HG03439 (cell line): ENCODE data around the gene PEF1.

Source experiments
- ATAC-seq: cut with Tn5 transposase; IDR thresholded peaks from one replicate; pipeline ENCODE4 v1.9.1; 2021; ENCODE audit warnings: mild to moderate bottlenecking, moderate library complexity; ENCODE audit not compliant: unreplicated experiment

Gene PEF1

DNA sequence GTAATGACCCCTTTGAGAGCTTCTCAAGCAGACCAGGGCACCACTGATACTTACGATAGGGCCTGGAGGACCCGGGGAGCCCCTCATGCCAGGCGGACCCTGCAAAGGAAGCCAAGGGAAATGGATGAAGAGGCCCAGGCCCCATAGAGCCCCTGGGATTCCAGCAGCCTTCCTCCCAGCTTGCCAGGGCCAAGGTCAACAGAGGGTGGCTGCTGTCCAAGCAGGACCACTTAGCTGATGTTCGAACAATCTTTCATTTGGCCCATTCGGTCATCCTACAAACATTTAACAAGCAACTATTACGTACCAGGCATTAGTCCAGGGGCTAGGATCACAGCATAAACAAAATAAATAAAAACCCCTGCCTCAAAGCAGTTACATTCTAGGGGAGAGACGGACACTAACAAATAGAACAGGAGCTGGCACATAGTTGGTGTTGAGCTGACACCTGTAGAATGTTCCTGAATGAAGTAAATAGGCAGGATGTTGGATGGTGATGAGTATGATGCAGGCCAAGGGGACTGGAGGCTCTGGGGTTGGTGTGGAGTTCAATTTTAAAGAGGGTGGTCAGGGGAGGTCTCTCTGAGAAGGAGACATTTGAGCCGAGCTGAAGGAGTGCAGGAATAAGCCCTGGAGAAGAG, 27.0 kb upstream of the PEF1 start:
- ATAC-seq, result no peak

DNA sequence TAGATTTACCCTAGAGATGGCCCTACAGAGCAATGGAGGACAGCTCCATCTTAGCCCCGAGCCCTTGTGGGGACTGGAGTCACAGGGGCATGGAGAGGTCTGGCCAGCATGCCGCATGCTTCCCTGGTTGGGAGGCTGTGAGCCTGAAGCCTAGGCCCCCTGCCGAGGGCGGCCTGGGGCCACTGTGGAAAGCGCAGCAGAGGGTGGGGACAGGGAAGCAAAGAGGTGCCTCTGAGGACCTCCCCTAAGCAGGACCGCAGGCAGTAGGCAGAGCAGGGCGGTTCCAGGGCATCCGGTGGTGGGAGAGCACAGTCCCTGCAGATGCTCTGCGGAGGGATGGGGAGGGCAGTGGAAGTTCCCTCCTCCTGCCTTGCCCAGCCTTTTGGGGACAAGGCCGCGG, 26.5 kb upstream of the PEF1 start:
- no peak for ATAC-seq

DNA sequence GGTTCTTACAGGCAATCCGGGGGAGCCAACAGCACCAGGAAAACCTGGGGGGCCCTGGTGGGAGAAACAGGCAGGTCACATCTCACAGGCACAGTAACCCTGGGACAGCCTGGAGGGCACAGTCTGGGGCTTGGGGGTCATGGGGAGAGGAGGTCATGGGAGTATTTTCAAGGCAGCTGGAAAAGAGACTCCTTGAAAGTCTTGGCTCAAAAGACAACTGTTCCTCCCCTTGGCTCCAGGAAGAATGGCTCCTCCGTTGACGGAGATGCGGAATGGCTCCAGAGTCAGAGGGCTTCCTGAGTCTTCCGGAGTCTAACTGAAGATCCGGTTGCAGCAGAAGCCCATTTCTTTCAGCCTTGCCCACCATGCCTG, 25.9 kb upstream of the PEF1 start:
- no peak for ATAC-seq

DNA sequence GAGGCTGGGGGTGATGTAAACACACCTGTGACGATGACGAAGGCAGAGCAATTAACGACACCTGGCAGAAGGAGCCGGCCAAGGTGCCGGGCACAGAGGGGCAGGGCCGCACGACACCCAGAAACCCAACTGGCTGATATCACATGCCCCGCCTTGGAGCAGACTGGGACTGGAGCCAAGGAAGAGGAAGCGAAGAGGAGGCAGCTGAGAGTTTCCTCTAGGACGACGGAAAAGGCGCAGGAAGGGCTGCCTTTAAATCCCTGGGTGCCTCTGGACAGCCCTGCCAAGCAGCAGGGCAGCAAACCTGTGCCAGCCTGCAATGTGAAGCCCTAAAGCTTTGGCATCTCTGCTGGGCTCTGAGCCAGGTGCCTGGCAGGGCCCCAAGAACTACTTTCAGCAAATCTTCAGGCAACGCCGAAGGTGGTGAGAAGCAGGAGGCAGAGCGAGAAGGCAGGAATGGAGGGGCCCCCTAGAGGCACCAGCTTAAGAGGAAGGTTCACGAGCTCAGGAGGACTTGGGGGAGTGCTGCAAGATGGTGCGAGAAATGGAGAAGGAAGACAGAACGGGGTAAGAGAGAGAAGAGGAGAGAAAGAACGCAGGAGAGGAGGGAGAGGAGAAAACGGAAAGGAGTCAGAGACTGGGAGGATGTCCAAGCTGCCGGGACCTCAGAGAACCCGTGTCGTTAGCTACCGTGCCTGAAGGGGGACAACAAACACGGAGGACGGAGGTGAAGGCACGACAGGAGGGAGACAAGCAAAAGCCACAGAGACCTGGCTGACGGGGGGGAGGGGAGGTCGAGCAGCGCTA, 25.3 kb upstream of the PEF1 start:
- no peak for ATAC-seq

DNA sequence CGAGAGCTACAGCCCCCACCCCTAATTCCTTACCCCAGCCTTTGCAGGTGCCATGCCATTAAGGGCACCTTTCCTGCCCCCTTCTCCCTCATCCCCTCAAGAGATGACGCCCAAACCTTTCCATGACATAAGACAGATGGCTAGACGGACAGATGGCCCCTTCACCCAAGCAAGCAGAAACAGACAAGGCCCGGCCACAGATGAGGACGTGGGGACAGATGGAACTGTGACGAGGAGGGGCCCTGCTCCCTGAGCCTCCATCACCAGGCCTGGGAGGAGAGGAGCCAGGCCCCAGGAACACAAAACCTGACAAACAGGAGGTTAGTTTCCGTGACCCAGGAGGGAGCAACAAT, 24.7 kb upstream of the PEF1 start:
- ATAC-seq, result no peak

DNA sequence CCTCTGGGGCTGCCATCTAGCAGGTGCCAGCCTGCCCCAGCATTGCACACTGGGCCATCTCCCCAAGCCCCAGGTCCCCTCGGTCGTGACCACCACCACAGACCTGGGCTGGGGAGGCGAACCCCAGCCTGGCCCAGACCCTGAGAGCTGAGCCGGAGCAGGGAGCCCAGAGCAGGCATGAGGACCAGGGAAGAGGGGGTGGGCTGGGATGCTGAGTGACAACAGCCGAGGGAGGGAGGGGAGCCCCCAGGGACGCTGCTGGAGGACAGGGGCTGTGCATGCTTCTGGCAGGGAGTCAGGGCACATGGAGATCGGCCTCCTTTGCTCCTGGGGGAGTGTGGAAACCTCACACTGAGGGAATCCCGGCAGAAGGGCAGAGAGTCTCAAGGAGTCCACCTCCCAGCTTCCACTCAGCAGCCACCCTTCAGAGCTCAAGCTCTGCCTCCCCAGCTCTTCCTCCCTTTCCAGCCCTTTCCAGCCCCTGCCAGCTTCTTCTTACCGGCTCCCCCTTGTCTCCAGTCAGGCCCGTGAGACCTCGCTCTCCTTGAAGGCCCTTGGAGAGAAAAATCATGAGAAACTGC, 23.7 kb upstream of the PEF1 start:
- ATAC-seq, result no peak

DNA sequence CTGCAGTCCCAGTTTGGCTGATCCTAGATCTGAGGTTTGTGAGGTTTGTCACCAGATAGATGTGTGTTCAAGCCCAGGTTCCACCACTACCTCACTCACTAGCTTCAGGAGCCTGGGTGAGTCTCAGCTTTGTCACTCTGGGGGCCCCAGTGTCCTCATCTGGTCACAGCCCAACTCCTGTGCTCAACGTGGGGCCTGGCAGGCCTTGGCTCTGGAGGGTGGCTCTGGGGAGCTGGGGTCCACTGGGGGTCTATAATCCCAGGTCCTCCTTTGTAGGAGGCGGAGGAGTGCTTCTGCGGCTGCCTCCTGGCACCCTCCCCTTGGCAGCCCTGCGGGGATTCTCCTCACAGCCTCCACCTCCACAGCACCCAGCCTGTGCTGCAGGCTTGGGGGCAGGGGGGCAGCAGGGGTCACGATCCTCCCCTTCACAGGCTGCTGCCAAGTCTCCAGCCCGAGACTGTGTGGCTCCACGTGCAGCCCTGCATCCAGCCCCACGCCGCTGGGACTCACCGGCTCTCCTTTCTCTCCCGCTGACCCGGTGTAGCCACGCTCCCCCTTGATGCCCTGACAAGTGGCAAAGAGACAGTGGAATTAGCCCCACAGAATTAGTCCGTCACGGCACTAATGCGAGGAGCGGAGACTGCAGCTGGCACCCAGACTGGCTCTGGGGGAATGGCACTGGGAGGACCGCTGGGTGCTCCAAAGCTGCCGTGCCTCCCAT, 22.5 kb upstream of the PEF1 start:
- no peak for ATAC-seq

DNA sequence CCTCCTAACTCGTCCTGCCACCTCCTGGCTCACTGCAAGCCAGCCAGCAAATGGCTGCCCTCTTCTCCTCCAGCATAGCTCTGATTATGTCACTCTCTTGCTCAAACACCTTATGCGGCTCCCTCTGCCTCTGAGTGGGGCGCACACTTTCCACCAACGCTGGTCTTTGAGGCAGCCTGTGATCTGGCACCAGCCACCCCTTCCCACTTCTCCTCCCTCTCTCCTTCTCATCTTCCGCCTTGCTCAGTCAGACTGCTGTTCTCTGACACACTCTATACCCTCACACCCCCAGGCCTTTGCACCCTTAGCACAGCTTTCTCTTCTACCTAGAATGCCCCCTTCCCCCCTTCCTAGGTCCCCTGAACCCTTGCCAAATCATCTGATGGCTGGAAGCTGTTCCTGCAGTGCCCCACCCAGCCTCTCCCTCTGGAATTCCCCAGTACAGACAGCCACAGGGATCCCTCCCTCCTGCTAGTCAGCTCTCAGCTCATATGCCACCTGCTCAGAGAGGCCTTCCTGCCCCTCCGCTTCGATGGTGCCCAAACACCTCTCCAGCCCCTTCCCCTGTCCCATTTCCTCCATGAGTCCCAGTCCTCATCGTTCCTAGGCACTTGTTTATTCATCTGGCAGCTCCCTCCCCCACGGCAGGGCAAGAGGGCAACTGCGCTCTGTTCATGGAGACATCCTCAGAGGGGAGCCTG, 21.7 kb upstream of the PEF1 start:
- ATAC-seq, result no peak

DNA sequence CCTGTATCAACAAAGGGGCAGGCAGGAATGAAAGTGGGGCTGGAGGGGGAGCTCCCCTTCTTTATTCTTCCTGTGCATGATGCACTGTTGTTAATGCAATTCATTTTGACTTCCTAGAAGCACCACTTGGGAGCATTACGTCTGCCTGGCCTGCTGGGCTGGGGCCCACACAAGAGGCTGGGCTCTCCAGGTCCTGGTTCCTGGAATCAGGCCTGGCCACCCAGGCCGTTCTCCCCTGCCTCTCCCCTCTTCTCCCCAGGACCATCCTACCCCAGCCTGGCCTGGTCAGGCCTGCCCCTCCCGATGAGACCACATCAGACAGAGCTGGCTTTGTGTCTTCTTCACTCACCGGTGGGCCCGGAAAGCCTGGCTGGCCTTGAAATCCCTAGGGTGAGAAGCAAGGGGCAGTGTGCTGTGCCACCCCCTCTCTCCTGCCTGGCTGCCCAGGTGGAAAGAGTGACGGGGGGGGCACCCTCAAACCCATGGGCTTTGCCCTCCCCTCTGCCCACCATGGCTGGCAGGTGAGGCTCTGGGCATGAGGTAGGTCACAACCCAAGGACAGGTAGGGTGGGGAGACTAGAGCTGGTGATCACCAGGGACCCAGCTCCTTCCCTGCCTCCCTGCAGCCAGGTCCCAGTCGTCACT, 20.7 kb upstream of the PEF1 start:
- no peak for ATAC-seq

DNA sequence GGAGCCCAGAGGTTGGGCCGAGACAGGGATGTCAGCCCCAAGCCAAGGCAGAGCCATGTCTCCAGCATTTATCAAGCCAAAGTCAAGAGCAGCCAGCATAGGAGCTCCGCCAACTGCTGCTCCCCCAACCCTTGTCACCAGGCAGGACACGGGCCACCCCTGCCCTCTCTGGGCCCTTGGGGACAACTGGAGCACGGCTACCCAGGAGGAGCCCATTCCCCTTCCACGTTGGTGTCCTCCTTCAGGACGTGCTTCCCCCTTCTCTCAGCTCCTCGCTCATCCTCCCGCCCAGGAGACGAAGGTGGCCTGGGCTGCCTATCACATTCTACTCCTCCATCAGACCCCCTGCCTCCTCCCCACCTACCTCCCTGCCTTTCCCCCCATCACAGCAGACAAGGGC, 19.9 kb upstream of the PEF1 start:
- ATAC-seq, result no peak

DNA sequence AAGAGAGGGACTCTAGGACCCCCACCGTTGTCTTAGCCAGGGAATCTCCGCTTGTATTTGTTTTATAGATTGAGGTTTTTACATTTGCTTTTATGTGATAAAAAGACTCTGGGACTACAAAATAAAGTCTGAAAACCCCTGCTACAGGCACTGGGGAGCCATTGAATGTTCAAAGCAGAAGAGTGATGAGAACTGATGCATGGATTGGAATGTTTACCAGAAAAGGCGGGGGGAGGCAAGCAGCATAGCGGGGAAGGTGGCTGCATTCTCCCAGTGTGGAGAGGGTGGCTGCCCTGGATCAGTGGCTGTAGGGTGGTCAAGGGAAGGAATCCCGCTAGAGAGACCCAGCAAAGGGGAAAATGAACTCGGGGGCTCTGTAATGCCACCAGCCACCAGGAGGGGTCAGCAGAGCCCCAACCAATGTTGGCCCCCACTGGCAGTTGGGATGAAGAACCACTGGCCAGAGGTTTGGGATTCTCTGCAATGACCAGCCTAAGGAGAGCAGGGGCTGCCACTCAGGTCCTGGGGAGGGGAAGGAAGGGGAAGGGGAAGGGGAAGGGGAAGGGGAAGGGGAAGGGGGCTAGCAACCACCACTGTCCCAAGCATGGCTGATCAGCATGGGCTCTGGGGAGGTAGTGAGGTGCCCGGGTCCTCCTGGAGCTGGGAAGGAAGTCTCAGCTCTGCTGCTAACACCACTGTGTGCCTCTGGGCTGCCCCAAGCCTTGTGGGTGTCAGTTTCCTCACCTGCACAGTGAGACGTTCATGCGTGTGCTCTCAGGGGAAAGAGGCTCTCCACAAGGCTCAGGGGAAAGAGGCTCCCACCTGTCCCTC, 19.2 kb upstream of the PEF1 start:
- ATAC-seq, result no peak

DNA sequence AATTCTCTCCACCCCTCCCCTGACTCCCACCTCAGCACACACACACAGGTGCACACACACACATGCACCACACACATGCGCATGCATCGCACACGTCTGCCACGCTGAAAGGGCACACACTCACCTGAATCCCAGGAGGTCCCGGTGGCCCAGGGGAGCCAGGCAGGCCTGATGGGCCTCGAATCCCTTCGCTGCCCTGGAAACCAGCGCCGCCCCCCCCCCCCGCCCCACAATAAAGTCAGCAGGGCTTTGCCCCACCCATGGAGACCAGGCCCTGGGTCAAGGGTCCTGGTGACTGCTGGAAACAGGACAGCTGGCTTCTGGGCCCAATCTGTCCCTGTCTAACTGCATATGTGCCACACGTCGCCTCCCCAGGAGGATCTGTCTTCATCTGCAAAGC, 17.8 kb upstream of the PEF1 start:
- ATAC-seq, result no peak

DNA sequence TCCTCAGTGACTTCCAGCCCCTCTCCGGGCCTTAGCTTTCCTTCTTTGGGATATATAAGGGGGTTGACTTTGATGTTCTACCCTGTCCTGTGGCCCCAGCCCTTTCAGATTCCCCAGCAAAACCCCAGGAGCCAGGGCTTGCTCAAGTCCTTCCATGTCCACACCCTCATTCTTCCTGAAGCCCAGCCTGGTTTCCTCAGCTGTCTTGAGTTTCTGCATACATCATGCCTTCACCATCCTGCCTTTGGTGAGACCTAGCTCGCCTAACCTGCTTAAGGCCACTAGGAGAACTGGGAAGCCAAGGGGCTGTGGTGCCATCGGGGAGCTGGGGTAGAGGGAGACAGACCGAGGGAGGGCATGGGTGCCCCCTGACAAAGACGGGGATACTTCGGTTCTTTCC, 17.2 kb upstream of the PEF1 start:
- ATAC-seq, result no peak

DNA sequence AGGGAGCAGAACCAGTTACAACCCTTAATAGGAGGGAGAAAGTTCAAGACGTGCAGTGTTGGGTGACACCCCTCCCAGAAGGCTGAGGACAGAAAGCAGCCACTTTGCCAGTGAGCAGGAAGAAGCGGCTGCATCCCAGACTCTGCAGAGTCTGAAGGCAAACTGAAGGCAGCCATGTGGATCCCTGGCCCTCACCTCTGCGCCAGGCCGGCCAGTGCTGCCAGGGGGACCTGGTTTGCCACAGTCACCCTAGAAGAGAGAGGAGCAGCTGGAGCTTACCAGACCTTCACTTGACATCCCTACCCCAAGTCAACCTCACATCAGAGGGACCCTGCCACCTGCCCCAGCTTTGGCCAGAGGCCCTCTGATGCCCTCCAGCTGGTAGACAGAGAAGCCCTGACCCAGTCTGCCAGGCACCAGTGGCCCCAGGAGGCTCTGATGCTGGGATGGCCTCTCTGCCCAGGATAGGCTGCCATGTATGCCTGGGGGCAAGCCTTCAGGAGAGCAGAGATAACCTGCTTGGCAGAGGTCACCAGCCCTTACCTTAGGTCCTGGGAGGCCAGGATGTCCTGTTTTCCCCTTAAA, 16.3 kb upstream of the PEF1 start:
- ATAC-seq, result no peak

DNA sequence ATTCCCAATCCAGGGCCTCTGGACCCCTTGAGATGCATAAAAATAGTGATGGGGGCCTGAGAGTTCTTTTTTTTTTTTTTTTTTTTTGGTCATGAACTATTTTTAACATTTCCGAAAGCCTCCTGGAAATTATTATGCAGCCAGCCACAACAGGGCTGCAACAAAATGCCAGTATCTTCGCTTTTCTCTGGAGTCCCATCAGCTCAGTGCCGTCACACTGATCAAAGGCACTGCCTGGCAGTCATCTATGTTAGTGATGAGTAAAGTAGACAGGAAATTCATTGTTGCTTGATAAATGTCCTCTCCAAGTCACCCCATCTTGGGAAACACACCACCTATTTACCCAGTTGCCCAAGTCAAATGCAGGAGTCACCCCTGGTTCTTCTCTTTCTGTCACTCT, 15.2 kb upstream of the PEF1 start:
- ATAC-seq, result no peak

DNA sequence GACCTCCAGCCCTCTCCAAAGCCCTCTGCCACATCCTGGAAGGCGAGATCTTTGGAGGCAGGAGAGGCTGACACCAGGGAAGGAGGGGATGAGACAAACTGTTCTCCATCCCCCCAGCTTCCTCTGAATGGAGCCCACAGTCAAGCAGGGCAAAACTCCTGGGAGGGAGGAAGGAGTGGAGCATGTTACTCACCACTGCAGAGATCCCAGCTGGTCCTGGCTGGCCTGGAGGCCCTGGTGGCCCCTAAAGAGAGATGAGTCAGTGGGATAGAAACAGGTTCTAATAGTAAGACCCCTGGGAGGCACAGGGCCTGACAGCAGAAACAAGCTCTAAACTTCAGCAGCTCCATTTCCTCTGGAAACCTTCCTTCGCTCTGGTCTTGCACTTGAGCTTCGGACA, 14.0 kb upstream of the PEF1 start:
- ATAC-seq, result no peak

DNA sequence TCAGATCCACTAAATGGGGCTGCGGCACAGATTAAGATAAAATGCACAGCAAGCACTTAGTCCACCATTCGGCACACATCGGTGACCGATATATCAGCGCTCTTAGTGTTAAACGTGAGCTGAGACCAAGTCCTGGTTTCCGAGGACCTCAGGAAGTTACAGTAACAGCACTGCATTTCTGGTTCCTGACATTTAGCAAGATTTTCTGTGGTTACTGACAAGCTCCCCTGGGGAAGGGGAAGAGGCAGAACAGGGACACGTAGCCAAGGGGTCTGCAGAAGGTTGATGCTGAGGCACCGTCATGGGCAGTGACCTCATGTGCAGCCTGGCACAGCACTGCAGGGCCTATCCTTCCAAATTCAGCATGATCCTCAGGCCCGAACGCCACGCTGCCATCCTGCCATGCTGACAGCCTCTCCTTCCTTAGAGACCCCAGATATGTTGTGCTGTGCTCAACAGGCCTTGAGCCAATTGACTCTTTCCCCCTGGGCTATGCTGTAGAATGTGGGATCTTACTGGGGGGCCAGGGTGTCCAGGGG, 13.4 kb upstream of the PEF1 start:
- no peak for ATAC-seq

DNA sequence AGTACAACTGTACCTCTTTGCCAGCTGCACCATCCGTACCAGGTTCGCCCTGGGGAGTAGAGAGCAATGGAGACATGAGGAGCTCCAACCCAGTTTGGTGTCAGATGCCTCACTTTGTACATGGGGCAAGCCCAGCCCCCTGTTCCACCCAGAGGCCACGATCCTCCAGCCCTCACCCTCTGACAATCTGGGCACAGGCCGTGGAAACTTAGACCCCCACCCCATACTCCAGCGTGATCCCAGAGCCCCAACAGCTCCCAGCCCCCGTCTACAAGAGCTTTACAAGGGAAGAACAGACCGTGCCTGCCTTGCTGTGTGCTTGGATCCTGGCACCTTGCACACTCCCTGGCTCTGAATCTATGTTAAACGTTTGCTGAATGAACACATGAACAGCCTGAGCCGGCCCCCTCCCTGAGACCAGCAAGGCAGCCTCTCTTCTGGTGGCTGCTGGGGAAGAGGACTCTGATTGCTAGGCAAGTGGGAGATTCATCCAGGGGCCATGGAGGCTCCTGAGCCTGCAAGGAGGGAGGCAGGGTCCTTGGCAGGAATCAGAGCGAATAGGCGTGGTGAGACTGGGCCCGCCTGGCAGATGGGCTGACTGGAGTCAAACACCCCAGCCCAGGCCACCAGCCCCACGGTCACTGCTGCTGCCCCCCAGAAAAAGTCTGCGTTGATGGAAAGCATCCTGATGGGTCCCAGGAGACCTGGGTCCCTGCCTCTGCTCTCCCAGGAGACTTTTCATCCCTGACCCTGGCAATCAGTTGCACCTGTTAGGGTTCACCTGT, 12.5 kb upstream of the PEF1 start:
- ATAC-seq, result no peak

DNA sequence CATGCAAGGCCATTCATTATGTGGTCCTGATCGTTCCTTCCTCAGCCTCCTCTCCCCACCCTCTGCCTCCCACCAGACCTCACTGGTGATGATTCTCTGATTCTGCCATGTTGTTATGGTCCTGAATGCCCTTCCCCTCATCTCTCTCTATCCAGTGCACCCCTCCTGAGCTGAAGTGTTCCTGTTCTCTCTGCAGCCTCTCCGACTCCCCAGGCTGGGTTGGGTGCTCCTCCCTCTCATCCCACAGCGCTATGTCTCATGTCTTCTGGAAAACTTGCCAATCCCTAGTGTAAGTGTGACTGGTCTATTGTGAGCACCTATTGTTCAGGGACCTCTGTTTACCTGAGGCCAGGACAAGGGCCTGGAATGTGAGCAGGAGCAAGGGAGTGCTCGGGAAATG, 11.1 kb upstream of the PEF1 start:
- no peak for ATAC-seq
